ENCODE measurements around the gene C19orf25.

GRCh38 chr19:1514986-1515721 lies 36.1 kb upstream of the C19orf25 start:
- TF ChIP-seq EGR1 (IDR thresholded peaks at IDR 0.05) (no peak), TAF1 (IDR thresholded peaks at IDR 0.05; ENCODE audit: low read depth) (no peak), EP300 (IDR thresholded peaks at IDR 0.05; ENCODE audit: borderline replicate concordance) (no peak)
- TF ChIP-seq, protein P1, sequence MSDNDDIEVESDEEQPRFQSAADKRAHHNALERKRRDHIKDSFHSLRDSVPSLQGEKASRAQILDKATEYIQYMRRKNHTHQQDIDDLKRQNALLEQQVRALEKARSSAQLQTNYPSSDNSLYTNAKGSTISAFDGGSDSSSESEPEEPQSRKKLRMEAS (IDR thresholded peaks at IDR 0.05), result no peak
